Gastroesophageal sphincter (tissue), 4 donors: ENCODE data around the gene GPR39. TPM values are rescaled to one million over a fixed set of nuclear protein-coding genes. Genes with fewer than 3 reads are reported as not detected.

Experiments
- ATAC-seq: fragments of 150-250 bp; one replicate; pipeline ENCODE4 v1.9.1; 2016; ENCODE audit warnings: mild to moderate bottlenecking, moderate library complexity
- H3K27ac ChIP-seq, 4 donors: fragments of 200-600 bp; sonication (generic) in 3 of 4; 1 replicate in 3 of 4; 2 replicates in 1 of 4; pipeline ENCODE4 v1.5.1; 2016 to 2019
- H3K27me3 ChIP-seq: fragments of 200-600 bp; sonication (generic); one replicate; pipeline ENCODE4 v1.5.1; 2019
- H3K36me3 ChIP-seq, 2 donors: fragments of 200-600 bp; sonication (generic); one replicate each; pipeline ENCODE4 v1.5.1; 2019; ENCODE audit warnings: control low read depth in 1 of 2
- H3K4me1 ChIP-seq, 3 donors: fragments of 200-600 bp; sonication (generic); 1 replicate in 2 of 3; 2 replicates in 1 of 3; pipeline ENCODE4 v1.5.1; 2016 to 2019; ENCODE audit warnings: control low read depth in 2 of 3
- H3K4me3 ChIP-seq, 2 donors: fragments of 200-600 bp; sonication (generic); one replicate each; pipeline ENCODE4 v1.5.1; 2019; ENCODE audit warnings: mild to moderate bottlenecking in 1 of 2, moderate library complexity in 1 of 2
- H3K9me3 ChIP-seq, 3 donors: fragments of 200-600 bp; sonication (generic); one replicate each; pipeline ENCODE4 v1.5.1; 2017 to 2019; ENCODE audit warnings: control low read depth in 2 of 3
- EP300 ChIP-seq: sonication (generic); formaldehyde crosslinking; IDR thresholded peaks from one replicate; pipeline ENCODE4 v1.6.1; 2017; ENCODE audit warnings: antibody characterized with exemption, mild to moderate bottlenecking
- POLR2A ChIP-seq, 2 donors: fragments of 450-650 bp; IDR thresholded peaks; one replicate each; pipeline ENCODE4 v1.6.1; 2017; ENCODE audit warnings: antibody characterized with exemption in 2 of 2, mild to moderate bottlenecking in 2 of 2, moderate library complexity in 1 of 2
- POLR2AphosphoS5 ChIP-seq: sonication (generic); formaldehyde crosslinking; IDR thresholded peaks from one replicate; pipeline ENCODE4 v1.6.1; 2017; ENCODE audit warnings: antibody characterized with exemption
- WGBS, 2 donors: methylation state at CpG; one replicate each; pipeline ENCODE4 v1.1.5; 2018; ENCODE audit warnings: low coverage in 1 of 2; 5-methylcytosine and 5-hydroxymethylcytosine counted together
- total RNA-seq, 4 donors: library from RNA; depleted of rRNA; stranded (reverse); fragments of >200 nt; gene quantifications; one replicate each; pipeline ENCODE4 v1.1.0, GENCODE V29; 2016
- TF ChIP-seq, protein P1 (sequence below), 4 experiments: fragments of 200-600 bp in 2 of 4; fragments of 450-650 bp in 2 of 4; sonication (generic) in 1 of 4; IDR thresholded peaks; one replicate each; pipeline ENCODE4 v1.5.1; 2017 to 2019; ENCODE audit warnings: antibody characterized with exemption in 4 of 4, mild to moderate bottlenecking in 2 of 4, moderate library complexity in 2 of 4

The GPR39 gene
- total RNA-seq, 4 donors from 2014 or later = 0.46 to 2.6 (median 0.69) TPM; not detected in 1

- no peak for ATAC-seq
Measured at GRCh38 chr2:132473174-132473883, 56.7 kb downstream of the GPR39 start.

DNA sequence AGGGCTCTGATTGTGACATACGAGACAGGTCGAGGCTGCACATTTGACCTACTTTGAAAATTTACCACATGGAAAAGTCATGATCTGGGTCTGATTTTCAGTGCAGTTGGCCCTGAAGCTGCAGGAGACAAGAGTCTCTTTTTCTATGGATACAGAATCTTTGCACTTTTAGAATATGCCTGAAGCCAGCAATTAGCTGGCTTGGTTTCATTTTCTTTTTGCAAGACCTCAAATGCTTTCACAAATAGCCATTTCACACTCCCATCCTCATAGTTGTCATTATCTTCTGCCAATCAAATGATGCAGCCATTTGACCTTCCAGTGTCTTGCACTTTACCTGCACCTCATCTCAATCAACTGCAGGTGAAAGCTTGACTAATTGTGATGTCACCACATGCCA lies 59.0 kb downstream of the GPR39 start:
- no peak overlapping the region for H3K4me3 ChIP-seq
- no peaks in the 10 kb centered on the region for H3K4me1 ChIP-seq
- no peak overlapping the region for H3K27ac ChIP-seq
- H3K36me3 ChIP-seq = no peaks in the 10 kb centered on the region
- TF ChIP-seq POLR2AphosphoS5 (no peak), POLR2A (IDR thresholded peaks at IDR 0.05) (no peak), EP300 (no peak)
- TF ChIP-seq, protein P1, sequence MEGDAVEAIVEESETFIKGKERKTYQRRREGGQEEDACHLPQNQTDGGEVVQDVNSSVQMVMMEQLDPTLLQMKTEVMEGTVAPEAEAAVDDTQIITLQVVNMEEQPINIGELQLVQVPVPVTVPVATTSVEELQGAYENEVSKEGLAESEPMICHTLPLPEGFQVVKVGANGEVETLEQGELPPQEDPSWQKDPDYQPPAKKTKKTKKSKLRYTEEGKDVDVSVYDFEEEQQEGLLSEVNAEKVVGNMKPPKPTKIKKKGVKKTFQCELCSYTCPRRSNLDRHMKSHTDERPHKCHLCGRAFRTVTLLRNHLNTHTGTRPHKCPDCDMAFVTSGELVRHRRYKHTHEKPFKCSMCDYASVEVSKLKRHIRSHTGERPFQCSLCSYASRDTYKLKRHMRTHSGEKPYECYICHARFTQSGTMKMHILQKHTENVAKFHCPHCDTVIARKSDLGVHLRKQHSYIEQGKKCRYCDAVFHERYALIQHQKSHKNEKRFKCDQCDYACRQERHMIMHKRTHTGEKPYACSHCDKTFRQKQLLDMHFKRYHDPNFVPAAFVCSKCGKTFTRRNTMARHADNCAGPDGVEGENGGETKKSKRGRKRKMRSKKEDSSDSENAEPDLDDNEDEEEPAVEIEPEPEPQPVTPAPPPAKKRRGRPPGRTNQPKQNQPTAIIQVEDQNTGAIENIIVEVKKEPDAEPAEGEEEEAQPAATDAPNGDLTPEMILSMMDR (IDR thresholded peaks at IDR 0.05) = no peak
- ATAC-seq = no peak
- no peaks in the 10 kb centered on the region for H3K27me3 ChIP-seq
- WGBS, 2 donors = 90 to 100% methylated on average over 2 of the region's 2 CpGs
- no peaks in the 10 kb centered on the region for H3K9me3 ChIP-seq

More at GRCh38 chr2:132473174-132473883, 56.7 kb downstream of the GPR39 start:
- WGBS, 2 donors = 95 to 100% methylated on average over 2 of the region's 2 CpGs
- no peak for TF ChIP-seq POLR2AphosphoS5
- TF ChIP-seq, protein P1 (IDR thresholded peaks at IDR 0.05) = no peak
- TF ChIP-seq POLR2A (IDR thresholded peaks at IDR 0.05) = no peak
- TF ChIP-seq EP300 = no peak
- Histone ChIP-seq H3K4me1 (no peaks in the 10 kb centered on the region), H3K4me3 (no peak overlapping the region), H3K27me3 (no peaks in the 10 kb centered on the region), H3K9me3 (peaks cover 0 to 17% (median 0%) of the 10 kb centered on the region in 3 donors), H3K36me3 (no peaks in the 10 kb centered on the region), H3K27ac (no peak overlapping the region)

DNA sequence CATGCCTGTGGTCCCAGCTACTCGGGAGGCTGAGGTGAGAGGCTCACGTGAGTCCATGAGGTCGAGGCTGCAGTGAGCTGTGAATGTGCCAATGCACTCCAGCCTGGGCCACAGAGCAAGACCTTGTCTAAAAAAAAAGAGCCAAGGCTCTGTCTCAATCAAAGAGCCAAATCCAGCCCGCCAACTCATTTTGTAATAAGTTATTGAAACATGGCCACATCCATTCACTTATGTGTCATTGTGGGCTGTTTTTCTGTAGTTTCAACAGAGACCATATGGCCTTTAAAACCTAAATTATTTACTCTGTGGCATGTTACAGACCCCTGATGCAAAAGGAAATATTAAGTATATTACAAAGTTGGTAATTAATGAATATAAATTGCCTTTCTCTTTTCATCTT lies 60.8 kb downstream of the GPR39 start:
- Histone ChIP-seq H3K27me3 (no peaks in the 10 kb centered on the region), H3K27ac (no peak overlapping the region), H3K9me3 (no peaks in the 10 kb centered on the region), H3K4me3 (no peak overlapping the region), H3K36me3 (no peaks in the 10 kb centered on the region), H3K4me1 (no peaks in the 10 kb centered on the region)
- 96 to 100% methylated on average over 1 to 2 of the region's 4 CpGs for WGBS, 2 donors
- no peak for ATAC-seq
- TF ChIP-seq EP300 (no peak), POLR2AphosphoS5 (no peak), POLR2A (IDR thresholded peaks at IDR 0.05) (no peak)
- TF ChIP-seq, protein P1 (IDR thresholded peaks at IDR 0.05) = no peak

DNA sequence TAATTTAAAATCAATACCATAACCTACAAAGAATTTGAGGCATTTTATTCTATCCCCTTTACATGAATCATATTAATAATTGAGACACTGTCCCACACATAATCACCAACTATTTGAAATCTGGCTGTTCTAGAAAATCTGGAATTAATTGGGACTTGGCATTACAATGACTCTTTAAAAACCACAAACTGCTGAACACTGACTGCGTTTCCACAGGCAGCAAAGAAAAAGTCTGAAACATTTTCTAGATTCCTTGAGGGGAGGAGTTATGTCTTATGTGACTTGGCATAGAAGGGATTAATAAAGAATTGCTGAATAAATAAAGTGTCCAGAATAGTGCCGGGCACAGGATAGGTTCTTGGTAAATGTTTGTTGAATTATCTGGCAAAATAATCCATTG lies 61.4 kb downstream of the GPR39 start:
- WGBS, 2 donors = 14 to 50% methylated on average over 2 of the region's 2 CpGs
- Histone ChIP-seq H3K4me1 (no peaks in the 10 kb centered on the region), H3K36me3 (no peaks in the 10 kb centered on the region), H3K9me3 (no peaks in the 10 kb centered on the region), H3K4me3 (no peak overlapping the region), H3K27me3 (no peaks in the 10 kb centered on the region), H3K27ac (no peak overlapping the region)
- TF ChIP-seq EP300 (no peak), POLR2AphosphoS5 (no peak), POLR2A (IDR thresholded peaks at IDR 0.05) (no peak)
- TF ChIP-seq, protein P1 (IDR thresholded peaks at IDR 0.05) = no peak
- no peak for ATAC-seq

- H3K4me1 ChIP-seq = no peaks in the 10 kb centered on the region
- 41 to 56% methylated on average over 3 of the region's 3 CpGs for WGBS, 2 donors
- no peak for ATAC-seq
- no peaks in the 10 kb centered on the region for H3K36me3 ChIP-seq
- H3K27me3 ChIP-seq = no peaks in the 10 kb centered on the region
- TF ChIP-seq POLR2AphosphoS5 (no peak), EP300 (no peak), POLR2A (IDR thresholded peaks at IDR 0.05) (no peak)
- TF ChIP-seq, protein P1 (IDR thresholded peaks at IDR 0.05) = no peak
- no peak overlapping the region for H3K4me3 ChIP-seq
- H3K9me3 ChIP-seq = no peaks in the 10 kb centered on the region
- H3K27ac ChIP-seq = no peak overlapping the region
Measured at GRCh38 chr2:132478461-132479105, 62.0 kb downstream of the GPR39 start.
